Breast epithelium (tissue), 4 donors: ENCODE results near the gene STRN3. TPM values are rescaled to one million over a fixed set of nuclear protein-coding genes. Genes with fewer than 3 reads are reported as not detected.
"Not testable (repeated sequence)": the region's sequence is repeated elsewhere in the genome, so short reads cannot be mapped to it uniquely, and the experiment has no call there.

Experiments
- DNase-seq, 2 donors: peaks; one replicate each; pipeline ENCODE4 v3.0.0-alpha.2; 2019; ENCODE audit warnings: low spot score in 2 of 2
- H3K27ac ChIP-seq, 2 donors: fragments of 200-600 bp; sonication (generic) in 1 of 2; one replicate each; pipeline ENCODE4 v1.5.1; 2016 to 2019; ENCODE audit warnings: mild to moderate bottlenecking in 1 of 2
- H3K27me3 ChIP-seq, 2 donors: fragments of 200-600 bp; sonication (generic) in 1 of 2; one replicate each; pipeline versions ENCODE4 v1.5.1 to v1.6.0; 2017 to 2019; ENCODE audit warnings: control low read depth in 1 of 2, mild to moderate bottlenecking in 1 of 2
- H3K36me3 ChIP-seq: fragments of 200-600 bp; one replicate; pipeline ENCODE4 v1.5.1; 2019
- H3K4me1 ChIP-seq, 2 donors: fragments of 200-600 bp; sonication (generic); one replicate each; pipeline ENCODE4 v1.5.1; 2016 to 2019; ENCODE audit warnings: control low read depth in 1 of 2
- H3K4me3 ChIP-seq, 3 donors: fragments of 200-600 bp; sonication (generic); 1 replicate in 2 of 3; 2 replicates in 1 of 3; pipeline ENCODE4 v1.5.1; 2016 to 2019; ENCODE audit warnings: mild to moderate bottlenecking in 3 of 3, moderate library complexity in 2 of 3
- H3K9me3 ChIP-seq, 2 donors: fragments of 200-600 bp; sonication (generic) in 1 of 2; one replicate each; pipeline ENCODE4 v1.5.1; 2016 to 2019; ENCODE audit warnings: control low read depth in 1 of 2
- CTCF ChIP-seq, 3 donors: fragments of 450-650 bp; IDR thresholded peaks; one replicate each; pipeline ENCODE4 v1.5.1; 2016 to 2017; ENCODE audit warnings: antibody characterized with exemption in 3 of 3, mild to moderate bottlenecking in 3 of 3, moderate library complexity in 3 of 3
- POLR2A ChIP-seq: fragments of 450-650 bp; IDR thresholded peaks from one replicate; pipeline ENCODE4 v1.6.1; 2016; ENCODE audit warnings: antibody characterized with exemption, mild to moderate bottlenecking, moderate library complexity
- POLR2AphosphoS5 ChIP-seq, 3 donors: sonication (generic); formaldehyde crosslinking; IDR thresholded peaks; one replicate each; pipeline ENCODE4 v1.6.1; 2017; ENCODE audit warnings: antibody characterized with exemption in 3 of 3
- intact Hi-C: fragments of 100-400 bp; cut with DNase I; formaldehyde crosslinking; loops from one replicate; pipeline ENCODE4 v1.15.1; 2023; ENCODE audit warnings: low total_unique reads
- total RNA-seq, 3 donors: library from RNA; depleted of rRNA; stranded (reverse); fragments of >200 nt; gene quantifications; one replicate each; pipeline ENCODE4 v1.1.0, GENCODE V29; 2016

Gene STRN3
- 10 to 100 TPM; 43.5 to 60.7 (median 43.6) TPM for total RNA-seq

- DNase-seq: no peak
- Histone ChIP-seq H3K4me3 (peak within 1 kb of the TSS; percentile 89 to 100 (median 95)), H3K27me3 (no peaks in the 10 kb centered on the region), H3K27ac (peak within 1 kb of the TSS; percentile 100), H3K9me3 (no peaks in the 10 kb centered on the region), H3K36me3 (no peaks in the 10 kb centered on the region), H3K4me1 (peaks cover 3 to 7% of the 10 kb centered on the region in 2 donors)
- no peak for TF ChIP-seq CTCF (IDR thresholded peaks at IDR 0.05)
- TF ChIP-seq POLR2AphosphoS5 (IDR thresholded peaks at IDR 0.05): peak in 1 of 3 donors; percentile 57
- intact Hi-C loops: no loop called here
Observed at GRCh38 chr14:31026077-31026449, at the start of gene STRN3. STRN3 (minus strand) TSS chr14:31026379; CDS start chr14:31026185, 194 bp downstream.

GRCh38 chr14:31075144-31075543 is 49.0 kb upstream of the STRN3 start:
- H3K36me3 ChIP-seq: no peaks in the 10 kb centered on the region
- H3K4me3 ChIP-seq: no peak overlapping the region
- H3K27me3 ChIP-seq: no peaks in the 10 kb centered on the region
- no peak for DNase-seq
- no peaks in the 10 kb centered on the region for H3K9me3 ChIP-seq
- no peak for TF ChIP-seq POLR2A
- no peak for TF ChIP-seq POLR2AphosphoS5 (IDR thresholded peaks at IDR 0.05)
- no peak for TF ChIP-seq CTCF (IDR thresholded peaks at IDR 0.05)
- H3K27ac ChIP-seq: no peak overlapping the region
- H3K4me1 ChIP-seq: no peaks in the 10 kb centered on the region
- intact Hi-C loops: no loop called here

GRCh38 chr14:31071151-31071550 is 45.0 kb upstream of the STRN3 start:
- intact Hi-C loops: no loop called here

GRCh38 chr14:31070431-31070830 is 44.3 kb upstream of the STRN3 start:
- Histone ChIP-seq H3K4me3 (no peak overlapping the region), H3K27ac (no peak overlapping the region), H3K27me3 (no peaks in the 10 kb centered on the region), H3K36me3 (no peaks in the 10 kb centered on the region), H3K9me3 (no peaks in the 10 kb centered on the region), H3K4me1 (no peaks in the 10 kb centered on the region)
- TF ChIP-seq POLR2A: no peak
- TF ChIP-seq CTCF (IDR thresholded peaks at IDR 0.05): no peak
- TF ChIP-seq POLR2AphosphoS5 (IDR thresholded peaks at IDR 0.05): no peak
- intact Hi-C loops: no loop called here
- no peak for DNase-seq

More at GRCh38 chr14:31071151-31071550, 45.0 kb upstream of the STRN3 start:
- H3K36me3 ChIP-seq: no peaks in the 10 kb centered on the region
- TF ChIP-seq POLR2A: no peak
- no peak for TF ChIP-seq CTCF (IDR thresholded peaks at IDR 0.05)
- TF ChIP-seq POLR2AphosphoS5 (IDR thresholded peaks at IDR 0.05): no peak
- no peak for DNase-seq
- no peak overlapping the region for H3K27ac ChIP-seq
- H3K27me3 ChIP-seq: no peaks in the 10 kb centered on the region
- no peak overlapping the region for H3K4me3 ChIP-seq
- H3K9me3 ChIP-seq: no peaks in the 10 kb centered on the region
- H3K4me1 ChIP-seq: no peaks in the 10 kb centered on the region

GRCh38 chr14:31069343-31069742 is 43.2 kb upstream of the STRN3 start:
- no peak overlapping the region for H3K4me3 ChIP-seq
- intact Hi-C loops: no loop called here
- no peaks in the 10 kb centered on the region for H3K36me3 ChIP-seq
- no peaks in the 10 kb centered on the region for H3K9me3 ChIP-seq
- no peak for DNase-seq
- H3K27me3 ChIP-seq: no peaks in the 10 kb centered on the region
- no peak for TF ChIP-seq POLR2AphosphoS5 (IDR thresholded peaks at IDR 0.05)
- H3K27ac ChIP-seq: no peak overlapping the region
- no peaks in the 10 kb centered on the region for H3K4me1 ChIP-seq

GRCh38 chr14:31068235-31068634 is 42.1 kb upstream of the STRN3 start:
- H3K36me3 ChIP-seq: no peaks in the 10 kb centered on the region
- H3K4me3 ChIP-seq: no peak overlapping the region
- intact Hi-C loops: no loop called here
- no peaks in the 10 kb centered on the region for H3K9me3 ChIP-seq
- H3K27ac ChIP-seq: no peak overlapping the region
- no peaks in the 10 kb centered on the region for H3K4me1 ChIP-seq
- TF ChIP-seq POLR2A (no peak), CTCF (IDR thresholded peaks at IDR 0.05) (no peak), POLR2AphosphoS5 (IDR thresholded peaks at IDR 0.05) (no peak)
- no peak for DNase-seq
- H3K27me3 ChIP-seq: no peaks in the 10 kb centered on the region

GRCh38 chr14:31062908-31063307 is 36.7 kb upstream of the STRN3 start:
- H3K27me3 ChIP-seq, intact Hi-C loops, H3K4me3 ChIP-seq, H3K36me3 ChIP-seq, H3K4me1 ChIP-seq, DNase-seq, H3K27ac ChIP-seq, H3K9me3 ChIP-seq: not testable (repeated sequence)
